Ovary (tissue), 9 donors: ENCODE results near the gene VSTM2B. TPM values are rescaled to one million over a fixed set of nuclear protein-coding genes. Genes with fewer than 3 reads are reported as not detected.
"Not testable (repeated sequence)": the region's sequence is repeated elsewhere in the genome, so short reads cannot be mapped to it uniquely, and the experiment has no call there.

Experiments
- DNase-seq, 5 donors: peaks; one replicate each; pipeline ENCODE4 v3.0.0-alpha.2; 2019 to 2020
- H3K27ac ChIP-seq, 2 donors: fragments of 200-600 bp; one replicate each; pipeline versions ENCODE4 v1.5.1 to v1.8.0; 2019 to 2022
- H3K27me3 ChIP-seq: fragments of 200-600 bp; one replicate; pipeline ENCODE4 v1.8.0; 2022
- H3K36me3 ChIP-seq: fragments of 200-600 bp; sonication (generic); one replicate; pipeline ENCODE4 v1.5.1; 2019
- H3K4me1 ChIP-seq: one replicate; pipeline ENCODE4 v1.8.1; 2013; ENCODE audit warnings: mild to moderate bottlenecking, moderate library complexity; ENCODE audit not compliant: insufficient read depth
- H3K4me3 ChIP-seq: fragments of 200-600 bp; sonication (generic); one replicate; pipeline ENCODE4 v1.5.1; 2017
- H3K9me3 ChIP-seq, 2 donors: fragments of 200-600 bp in 1 of 2; sonication (generic) in 1 of 2; one replicate each; pipeline versions ENCODE4 v1.5.1 to v1.8.1; 2013 to 2019; ENCODE audit warnings: mild to moderate bottlenecking in 1 of 2, moderate library complexity in 1 of 2
- EP300 ChIP-seq: sonication (generic); formaldehyde crosslinking; IDR thresholded peaks from one replicate; pipeline ENCODE4 v1.6.1; 2017; ENCODE audit warnings: antibody characterized with exemption
- POLR2A ChIP-seq: fragments of 450-650 bp; IDR thresholded peaks from one replicate; pipeline ENCODE4 v1.6.1; 2017; ENCODE audit warnings: antibody characterized with exemption, mild to moderate bottlenecking, moderate library complexity
- WGBS, 3 donors: extraction: QIAGEN DNeasy Blood & Tissue Kit in 1 of 3; methylation state at CpG; one replicate each; pipeline versions ENCODE4 v1.1.5 to v1.1.7; 2013 to 2017; 5-methylcytosine and 5-hydroxymethylcytosine counted together
- intact Hi-C, 4 donors: fragments of 100-400 bp; cut with DNase I; formaldehyde crosslinking; loops; one replicate each; pipeline versions ENCODE4 v1.11.0 to v1.15.1; 2022 to 2023
- polyA plus RNA-seq, 2 donors: library from polyadenylated mRNA; stranded (reverse); fragments of 200-250 nt in 1 of 2; fragments of 350-450 nt in 1 of 2; fragmentation: Illumina TruSeq in 1 of 2; extraction: RNeasy Lipid Tissue Mini Kit (QIAGEN cat#74804) in 1 of 2; gene quantifications; one replicate each; pipeline ENCODE4 v1.2.3, GENCODE V29; 2013 to 2014
- total RNA-seq, 7 donors: library from RNA; depleted of rRNA in 2 of 7; stranded (reverse); fragments of >200 nt in 2 of 7; fragmentation: NEBNext Ultra II Directional in 3 of 7; extraction: Animal tissue kit (Norgen Biotek cat#: 25700) in 3 of 7; gene quantifications; one replicate each; pipeline versions ENCODE4 v1.1.0 to v1.2.4, GENCODE V29; 2016 to 2023
- TF ChIP-seq, protein P1 (sequence below), 3 donors: fragments of 450-650 bp in 2 of 3; fragments of 200-600 bp in 1 of 3; IDR thresholded peaks; one replicate each; pipeline versions ENCODE4 v1.5.1 to v1.8.0; 2016 to 2022; ENCODE audit warnings: antibody characterized with exemption in 3 of 3, mild to moderate bottlenecking in 1 of 3
- donor health status: DM: no; HTN: no; CAD: no; lungs with moderate emphysema.
- donor health status: DM: no; HTN: no; CAD: no.
- donor health status: Bipolar disorder and iron deficiency.
- donor health status: DM: yes; HTN: yes; CAD: no.
- donor health status: DM: no; HTN: no; CAD: no.
- donor health status: DM: yes; HTN: yes; CAD: no.

Gene VSTM2B
- total and polyA plus RNA-seq, 9 donors = 0.13 TPM; not detected in 8

DNA sequence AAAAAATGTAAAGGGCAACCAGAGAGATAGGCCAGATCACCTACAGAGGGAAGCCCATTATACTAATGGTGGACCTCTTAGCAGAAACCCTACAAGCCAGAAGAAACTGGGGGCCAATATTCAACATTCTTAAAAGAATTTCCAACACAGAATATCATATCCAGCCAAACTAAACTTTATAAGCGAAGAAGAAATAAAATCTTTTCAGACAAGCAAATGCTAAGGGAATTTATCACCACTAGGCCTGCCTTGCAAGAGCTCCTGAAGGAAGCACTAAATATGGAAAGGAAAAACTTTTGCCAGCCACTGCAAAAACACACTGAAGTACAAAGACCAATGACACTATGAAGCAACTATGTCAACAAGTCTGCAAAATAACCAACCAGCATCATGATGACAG is 28.4 kb downstream of the VSTM2B start:
- Histone ChIP-seq H3K4me3 (no peak overlapping the region), H3K27ac (no peak overlapping the region), H3K4me1 (no peaks in the 10 kb centered on the region), H3K27me3 (no peaks in the 10 kb centered on the region), H3K36me3 (no peaks in the 10 kb centered on the region), H3K9me3 (no peaks in the 10 kb centered on the region)
- TF ChIP-seq POLR2A (no peak), EP300 (no peak)
- TF ChIP-seq, protein P1, sequence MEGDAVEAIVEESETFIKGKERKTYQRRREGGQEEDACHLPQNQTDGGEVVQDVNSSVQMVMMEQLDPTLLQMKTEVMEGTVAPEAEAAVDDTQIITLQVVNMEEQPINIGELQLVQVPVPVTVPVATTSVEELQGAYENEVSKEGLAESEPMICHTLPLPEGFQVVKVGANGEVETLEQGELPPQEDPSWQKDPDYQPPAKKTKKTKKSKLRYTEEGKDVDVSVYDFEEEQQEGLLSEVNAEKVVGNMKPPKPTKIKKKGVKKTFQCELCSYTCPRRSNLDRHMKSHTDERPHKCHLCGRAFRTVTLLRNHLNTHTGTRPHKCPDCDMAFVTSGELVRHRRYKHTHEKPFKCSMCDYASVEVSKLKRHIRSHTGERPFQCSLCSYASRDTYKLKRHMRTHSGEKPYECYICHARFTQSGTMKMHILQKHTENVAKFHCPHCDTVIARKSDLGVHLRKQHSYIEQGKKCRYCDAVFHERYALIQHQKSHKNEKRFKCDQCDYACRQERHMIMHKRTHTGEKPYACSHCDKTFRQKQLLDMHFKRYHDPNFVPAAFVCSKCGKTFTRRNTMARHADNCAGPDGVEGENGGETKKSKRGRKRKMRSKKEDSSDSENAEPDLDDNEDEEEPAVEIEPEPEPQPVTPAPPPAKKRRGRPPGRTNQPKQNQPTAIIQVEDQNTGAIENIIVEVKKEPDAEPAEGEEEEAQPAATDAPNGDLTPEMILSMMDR (IDR thresholded peaks at IDR 0.05) = no peak
- DNase-seq = no peak
- WGBS, 3 donors = 97 to 100% (median 97%) methylated on average over 1 of the region's 1 CpG
- intact Hi-C loops = no loop called here

DNA sequence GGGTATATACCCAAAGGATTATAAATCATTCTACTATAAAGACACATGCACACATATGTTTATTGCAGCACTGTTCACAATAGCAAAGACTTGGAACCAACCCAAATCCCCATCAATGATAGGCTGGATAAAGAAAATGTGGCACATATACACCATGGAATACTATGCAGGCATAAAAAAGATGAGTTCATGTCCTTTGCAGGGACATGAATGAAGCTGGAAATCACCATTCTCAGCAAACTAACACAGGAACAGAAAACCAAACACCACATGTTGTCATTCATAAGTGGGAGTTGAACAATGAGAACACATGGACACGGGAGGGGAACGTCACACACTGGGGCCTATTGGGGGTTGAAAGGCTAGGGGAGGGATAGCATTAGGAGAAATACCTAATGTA is 33.3 kb downstream of the VSTM2B start:
- H3K4me1 ChIP-seq, H3K4me3 ChIP-seq, DNase-seq, H3K27ac ChIP-seq, intact Hi-C loops, H3K9me3 ChIP-seq, H3K36me3 ChIP-seq, H3K27me3 ChIP-seq: not testable (repeated sequence)
- 84 to 89% (median 87%) methylated on average over 2 of the region's 2 CpGs for WGBS, 3 donors

- DNase-seq = no peak
- Histone ChIP-seq H3K36me3 (no peaks in the 10 kb centered on the region), H3K9me3 (no peaks in the 10 kb centered on the region), H3K4me3 (no peak overlapping the region), H3K27ac (no peak overlapping the region), H3K27me3 (no peaks in the 10 kb centered on the region), H3K4me1 (no peaks in the 10 kb centered on the region)
- intact Hi-C loops = no loop called here
- WGBS, 3 donors = 83 to 87% (median 85%) methylated on average over 4 of the region's 4 CpGs
- TF ChIP-seq POLR2A (no peak), EP300 (no peak)
- TF ChIP-seq, protein P1 (IDR thresholded peaks at IDR 0.05) = no peak
These were observed 33.9 kb downstream of the VSTM2B start for GRCh38 chr19:29559743-29560142.

GRCh38 chr19:29560313-29561075 is 34.7 kb downstream of the VSTM2B start:
- WGBS, 3 donors = 86 to 88% (median 88%) methylated on average over 6 of the region's 6 CpGs
- TF ChIP-seq, protein P1 (IDR thresholded peaks at IDR 0.05) = no peak
- no peak for TF ChIP-seq EP300
- no peak for TF ChIP-seq POLR2A
- Histone ChIP-seq H3K4me1 (no peaks in the 10 kb centered on the region), H3K4me3 (no peak overlapping the region), H3K27me3 (no peaks in the 10 kb centered on the region), H3K27ac (no peak overlapping the region), H3K36me3 (no peaks in the 10 kb centered on the region), H3K9me3 (no peaks in the 10 kb centered on the region)
- intact Hi-C loops = no loop called here
- no peak for DNase-seq

GRCh38 chr19:29561601-29562000 is 35.8 kb downstream of the VSTM2B start:
- no peak for DNase-seq
- Histone ChIP-seq H3K36me3 (no peaks in the 10 kb centered on the region), H3K4me3 (no peak overlapping the region), H3K9me3 (no peaks in the 10 kb centered on the region), H3K27me3 (no peaks in the 10 kb centered on the region), H3K27ac (no peak overlapping the region), H3K4me1 (no peaks in the 10 kb centered on the region)
- TF ChIP-seq, protein P1 (IDR thresholded peaks at IDR 0.05) = no peak
- no peak for TF ChIP-seq POLR2A
- no peak for TF ChIP-seq EP300
- intact Hi-C loops = no loop called here
- 53 to 74% (median 71%) methylated on average over 9 of the region's 9 CpGs for WGBS, 3 donors
